Fibroblast of lung (primary cell): Measurements from ENCODE around the gene PPP1R13B. TPM values are rescaled to one million over a fixed set of nuclear protein-coding genes. Genes with fewer than 3 reads are reported as not detected.

Experiments used
- DNase-seq, 2 donors: peaks; one replicate each; pipeline versions ENCODE4 v3.0.0 to v3.0.0-alpha.2; 2010; ENCODE audit warnings: low read depth in 2 of 2
- H2AFZ ChIP-seq: 2 replicates; pipeline ENCODE4 v1.5.1; 2012; ENCODE audit warnings: low read length, control low read depth, inconsistent platforms
- H3K27ac ChIP-seq: 2 replicates; pipeline ENCODE4 v1.5.1; 2011; ENCODE audit warnings: low read length, control low read depth; ENCODE audit not compliant: insufficient read depth
- H3K27me3 ChIP-seq: 2 replicates; pipeline ENCODE4 v1.5.1; 2011; ENCODE audit warnings: mild to moderate bottlenecking, low read length; ENCODE audit not compliant: control insufficient read depth, insufficient read depth
- H3K36me3 ChIP-seq: 2 replicates; pipeline ENCODE4 v1.5.1; 2011; ENCODE audit warnings: low read length; ENCODE audit not compliant: control insufficient read depth, insufficient read depth
- H3K4me1 ChIP-seq: 2 replicates; pipeline ENCODE4 v1.5.1; 2011; ENCODE audit warnings: low read length; ENCODE audit not compliant: control insufficient read depth, insufficient read depth; ENCODE audit errors: extremely low read depth
- H3K4me2 ChIP-seq: 2 replicates; pipeline ENCODE4 v1.5.1; 2011; ENCODE audit warnings: low read length, control low read depth; ENCODE audit not compliant: insufficient read depth; ENCODE audit errors: extremely low read depth
- H3K4me3 ChIP-seq, 4 experiments: fragments of 200-600 bp in 1 of 4; sonication (generic) in 1 of 4; replicated peaks in 1 of 4; 2 replicates each; pipeline ENCODE4 v1.5.1; 2011 to 2016; ENCODE audit warnings: low read length in 4 of 4, low read depth in 3 of 4, mild to moderate bottlenecking in 3 of 4, control low read depth in 2 of 4, inconsistent platforms in 1 of 4, mixed read lengths in 1 of 4; ENCODE audit not compliant: insufficient read depth in 1 of 4; ENCODE audit errors: control extremely low read depth in 1 of 4
- H3K79me2 ChIP-seq: 2 replicates; pipeline ENCODE4 v1.5.1; 2012; ENCODE audit warnings: mild to moderate bottlenecking, low read length, inconsistent platforms; ENCODE audit not compliant: control insufficient read depth, insufficient read depth
- H3K9ac ChIP-seq: 2 replicates; pipeline ENCODE4 v1.5.1; 2011; ENCODE audit warnings: mild to moderate bottlenecking, low read length, control low read depth; ENCODE audit not compliant: insufficient read depth
- H3K9me3 ChIP-seq: 2 replicates; pipeline ENCODE4 v1.5.1; 2012; ENCODE audit warnings: low read depth, low read length; ENCODE audit not compliant: control insufficient read depth, insufficient read depth
- H4K20me1 ChIP-seq: 2 replicates; pipeline ENCODE4 v1.5.1; 2011; ENCODE audit warnings: low read length; ENCODE audit not compliant: control insufficient read depth, insufficient read depth; ENCODE audit errors: extremely low read depth
- CTCF ChIP-seq, 2 donors: IDR thresholded peaks in 1 of 2; conservative IDR thresholded peaks in 1 of 2; 1 replicate in 1 of 2; 2 replicates in 1 of 2; pipeline ENCODE4 v1.5.1; 2011 to 2012; ENCODE audit warnings: low read length in 2 of 2, control low read depth in 1 of 2, inconsistent platforms in 1 of 2, low read depth in 1 of 2, mild to moderate bottlenecking in 1 of 2
- EZH2 ChIP-seq: IDR thresholded peaks from 2 replicates; pipeline ENCODE4 v1.5.1; 2012; ENCODE audit warnings: low read length, control low read depth, mild to moderate bottlenecking; ENCODE audit errors: missing control alignments
- polyA plus RNA-seq, 2 donors: library from polyadenylated mRNA; depleted of rRNA in 1 of 2; stranded (reverse) in 1 of 2; unstranded in 1 of 2; fragments of >200 nt; gene quantifications; 2 replicates each; pipeline ENCODE4 v1.2.1, GENCODE V29; 2011 to 2012; ENCODE audit warnings: missing spikeins in 1 of 2
- total RNA-seq: library from RNA; depleted of rRNA; stranded (reverse); fragments of >200 nt; gene quantifications from 2 replicates; pipeline ENCODE4 v1.2.1, GENCODE V29; 2014

PPP1R13B gene
- total and polyA plus RNA-seq, 2 donors (not counting 1 experiment from before 2014, with no cell fraction given) = 2.0 to 2.7 TPM

GRCh38 chr14:103878180-103878579, 30.8 kb upstream of the PPP1R13B start:
- no peak overlapping the region for H3K9ac ChIP-seq
- no peaks in the 10 kb centered on the region for H3K36me3 ChIP-seq
- H3K27ac ChIP-seq = no peak overlapping the region
- no peaks in the 10 kb centered on the region for H3K9me3 ChIP-seq
- H3K4me3 ChIP-seq = no peak overlapping the region
- H3K79me2 ChIP-seq = no peaks in the 10 kb centered on the region
- TF ChIP-seq EZH2 = no peak
- TF ChIP-seq CTCF (conservative IDR thresholded peaks at IDR 0.05 in 1 of 2, IDR thresholded peaks at IDR 0.05 in 1 of 2; ENCODE audit: low read depth in 1 of 2, low read length in 2 of 2) = no peak
- H3K27me3 ChIP-seq = no peaks in the 10 kb centered on the region
- H4K20me1 ChIP-seq = no peaks in the 10 kb centered on the region
- peaks cover 7% of the 10 kb centered on the region for H3K4me1 ChIP-seq
- H2AFZ ChIP-seq = no peak overlapping the region
- no peak for DNase-seq
- no peak overlapping the region for H3K4me2 ChIP-seq

DNA sequence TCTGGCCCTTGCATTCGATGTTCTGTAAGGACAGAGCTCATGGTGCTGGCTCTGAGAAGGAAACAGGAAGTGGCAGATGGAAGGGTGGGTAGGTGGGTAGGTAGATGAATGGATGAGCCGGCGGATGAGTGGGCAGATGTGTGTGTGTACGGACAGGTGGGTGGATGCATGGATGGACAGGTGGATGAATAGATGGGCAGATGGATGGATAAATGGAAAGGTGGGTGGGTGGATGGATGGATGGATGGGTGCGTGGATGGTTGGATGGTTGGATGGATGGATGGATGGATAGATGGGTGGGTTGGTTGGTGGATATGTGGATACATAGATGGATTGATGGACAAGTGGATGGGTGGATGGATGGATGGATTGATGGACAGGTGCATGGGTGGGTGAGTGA, 27.6 kb upstream of the PPP1R13B start:
- no peaks in the 10 kb centered on the region for H4K20me1 ChIP-seq
- no peak overlapping the region for H3K4me3 ChIP-seq
- no peak overlapping the region for H3K4me2 ChIP-seq
- H3K4me1 ChIP-seq = no peaks in the 10 kb centered on the region
- H3K27ac ChIP-seq = no peak overlapping the region
- no peaks in the 10 kb centered on the region for H3K9me3 ChIP-seq
- H3K27me3 ChIP-seq = no peaks in the 10 kb centered on the region
- TF ChIP-seq EZH2 (no peak), CTCF (conservative IDR thresholded peaks at IDR 0.05 in 1 of 2, IDR thresholded peaks at IDR 0.05 in 1 of 2; ENCODE audit: low read depth in 1 of 2, low read length in 2 of 2) (no peak)
- DNase-seq = no peak
- H3K36me3 ChIP-seq = no peaks in the 10 kb centered on the region
- no peak overlapping the region for H3K9ac ChIP-seq
- H3K79me2 ChIP-seq = no peaks in the 10 kb centered on the region
- no peak overlapping the region for H2AFZ ChIP-seq

DNA sequence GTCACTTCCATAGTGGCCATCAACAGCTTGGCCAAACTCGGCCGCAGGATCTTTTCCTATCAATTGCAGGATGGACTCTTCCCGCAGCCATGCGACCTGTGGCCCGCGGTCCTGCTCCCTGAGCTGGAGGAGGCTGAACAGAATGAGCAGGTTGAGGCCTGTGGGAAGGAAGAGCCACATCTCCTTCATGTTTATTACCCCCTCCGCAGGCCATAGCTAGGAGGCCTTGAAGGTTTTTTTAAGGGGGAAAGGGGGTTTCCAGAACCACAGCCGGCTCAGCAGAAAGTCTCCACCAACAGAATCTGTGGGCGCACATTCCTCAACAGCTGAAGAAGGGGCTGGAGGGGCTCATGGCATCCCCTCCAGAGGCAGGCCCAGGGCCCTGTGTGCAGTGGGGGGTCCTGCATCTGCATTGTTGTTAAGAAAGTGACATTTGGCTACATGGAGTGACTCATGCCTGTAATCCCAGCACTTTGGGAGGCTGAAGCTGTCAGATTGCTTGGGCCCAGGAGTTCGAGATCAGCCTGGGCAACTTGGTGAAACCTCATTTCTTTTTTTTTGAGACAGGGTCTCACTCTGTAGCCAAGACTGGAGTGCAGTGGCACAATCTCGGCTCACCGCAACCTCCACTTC, 25.2 kb upstream of the PPP1R13B start:
- no peaks in the 10 kb centered on the region for H3K27me3 ChIP-seq
- no peaks in the 10 kb centered on the region for H3K79me2 ChIP-seq
- no peak overlapping the region for H3K27ac ChIP-seq
- H3K36me3 ChIP-seq = no peaks in the 10 kb centered on the region
- no peak overlapping the region for H3K4me3 ChIP-seq
- no peaks in the 10 kb centered on the region for H3K4me1 ChIP-seq
- no peak for DNase-seq
- H3K9me3 ChIP-seq = no peaks in the 10 kb centered on the region
- H2AFZ ChIP-seq = no peak overlapping the region
- H3K9ac ChIP-seq = no peak overlapping the region
- no peak for TF ChIP-seq EZH2
- no peak for TF ChIP-seq CTCF (conservative IDR thresholded peaks at IDR 0.05 in 1 of 2, IDR thresholded peaks at IDR 0.05 in 1 of 2; ENCODE audit: low read depth in 1 of 2, low read length in 2 of 2)
- H3K4me2 ChIP-seq = no peak overlapping the region
- H4K20me1 ChIP-seq = no peaks in the 10 kb centered on the region
